NCI-H526 (cell line): ENCODE data around the gene TANGO2.

Experiments used
- DNase-seq, 2 experiments: peaks; one replicate each; lab custom pipeline; 2025; lab: John Stamatoyannopoulos, UW

The TANGO2 gene

GRCh38 chr22:20086101-20086599 lies 65.2 kb downstream of the TANGO2 start:
- no peak for DNase-seq

- DNase-seq = no peak
Observed at GRCh38 chr22:20086763-20087162, 65.9 kb downstream of the TANGO2 start.

- DNase-seq = no peak
Observed at GRCh38 chr22:20087319-20088262, 66.7 kb downstream of the TANGO2 start.

GRCh38 chr22:20088263-20088648 lies 67.3 kb downstream of the TANGO2 start:
- DNase-seq = no peak

- DNase-seq = no peak
Observed at GRCh38 chr22:20089226-20089976, 68.5 kb downstream of the TANGO2 start.

- no peak for DNase-seq
Observed at GRCh38 chr22:20089977-20090729, 69.2 kb downstream of the TANGO2 start.

- no peak for DNase-seq
Observed at GRCh38 chr22:20090730-20091240, 69.9 kb downstream of the TANGO2 start.

- no peak for DNase-seq
Observed at GRCh38 chr22:20091690-20092476, 71.0 kb downstream of the TANGO2 start.

GRCh38 chr22:20092477-20092854 lies 71.6 kb downstream of the TANGO2 start:
- DNase-seq = no peak

- no peak for DNase-seq
Observed at GRCh38 chr22:20093418-20094196, 72.7 kb downstream of the TANGO2 start.

- no peak for DNase-seq
Observed at GRCh38 chr22:20094197-20094807, 73.4 kb downstream of the TANGO2 start.

- no peak for DNase-seq
Observed at GRCh38 chr22:20095521-20095920, 74.6 kb downstream of the TANGO2 start.

GRCh38 chr22:20096574-20097420 lies 75.9 kb downstream of the TANGO2 start:
- DNase-seq = no peak

- DNase-seq = no peak
Observed at GRCh38 chr22:20099099-20099711, 78.3 kb downstream of the TANGO2 start.

- no peak for DNase-seq
Observed at GRCh38 chr22:20101638-20102037, 80.7 kb downstream of the TANGO2 start.

- no peak for DNase-seq
Observed at GRCh38 chr22:20102203-20102780, 81.4 kb downstream of the TANGO2 start.

GRCh38 chr22:20105456-20106204 lies 84.7 kb downstream of the TANGO2 start:
- DNase-seq = no peak
